Activated naive CD4-positive, alpha-beta T cell treated with anti-CD3 and anti-CD28 coated beads, Interleukin-2, amount 50 U/mL, for 24 hours (primary cell): Measurements from ENCODE around the gene ETV3L.

Experiments
- H3K27ac Mint-ChIP-seq: one replicate; pipeline ENCODE4 v1.8.0; 2021; ENCODE audit warnings: mild to moderate bottlenecking, mixed read lengths
- H3K27me3 Mint-ChIP-seq: one replicate; pipeline ENCODE4 v1.8.0; 2021; ENCODE audit warnings: mixed read lengths
- H3K36me3 Mint-ChIP-seq: one replicate; pipeline ENCODE4 v1.8.0; 2021; ENCODE audit warnings: mixed read lengths
- H3K4me1 Mint-ChIP-seq: one replicate; pipeline ENCODE4 v1.8.0; 2021; ENCODE audit warnings: mixed read lengths
- H3K4me3 Mint-ChIP-seq: one replicate; pipeline ENCODE4 v1.8.0; 2021; ENCODE audit warnings: mild to moderate bottlenecking, mixed read lengths
- H3K9me3 Mint-ChIP-seq: one replicate; pipeline ENCODE4 v1.8.0; 2021; ENCODE audit warnings: mixed read lengths

The ETV3L gene

DNA sequence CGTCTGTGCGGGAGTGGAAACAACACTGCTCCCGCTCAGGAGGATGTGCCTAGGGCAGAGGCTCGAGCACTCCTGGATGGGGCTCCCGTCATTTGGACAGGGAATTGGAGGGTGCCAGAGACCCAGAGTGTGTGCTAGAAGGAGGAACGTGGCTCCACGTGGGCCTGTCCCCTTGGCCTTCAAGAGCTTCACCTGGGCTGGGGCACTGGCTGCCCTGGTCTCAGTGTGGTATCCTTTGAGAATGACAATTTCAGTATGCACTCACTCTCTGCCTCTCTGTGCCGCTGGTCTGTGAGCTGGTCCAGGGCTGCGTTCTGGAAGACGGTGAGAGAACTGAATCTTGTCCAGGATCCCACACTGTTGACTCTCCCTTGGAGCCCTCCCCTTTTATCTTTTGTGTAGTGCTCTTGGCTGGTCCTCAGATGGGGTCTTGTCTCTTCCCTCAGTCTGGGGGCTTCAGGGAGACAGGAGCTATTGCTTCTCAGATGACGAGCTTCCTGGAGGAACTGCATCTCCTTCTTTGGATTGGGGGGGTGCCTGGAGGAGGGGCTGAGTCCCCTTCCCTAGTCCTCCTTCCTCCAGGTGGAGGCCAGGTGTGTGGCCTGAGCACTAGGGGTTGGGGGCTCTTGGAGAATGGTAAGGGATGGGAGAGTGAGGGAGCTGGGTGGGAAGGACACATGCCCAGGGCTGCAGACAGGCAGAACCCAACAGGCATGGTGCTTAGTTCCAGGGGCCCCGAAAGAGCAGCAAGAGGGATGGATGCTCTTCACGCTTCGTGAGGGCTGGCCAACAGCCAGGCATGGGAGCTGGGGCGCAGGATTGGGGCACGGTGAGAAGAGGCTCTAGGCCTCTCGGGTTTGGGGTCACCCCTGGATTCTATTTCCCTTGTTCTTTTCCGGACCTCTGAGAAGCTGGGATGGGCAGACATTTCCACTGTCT, 14.8 kb upstream of the ETV3L start:
- H3K36me3 Mint-ChIP-seq: no peaks in the 10 kb centered on the region
- H3K27me3 Mint-ChIP-seq: peaks cover 3% of the 10 kb centered on the region
- no peak overlapping the region for H3K27ac Mint-ChIP-seq
- peaks cover 4% of the 10 kb centered on the region for H3K4me1 Mint-ChIP-seq
- H3K4me3 Mint-ChIP-seq: no peak overlapping the region
- H3K9me3 Mint-ChIP-seq: no peaks in the 10 kb centered on the region

DNA sequence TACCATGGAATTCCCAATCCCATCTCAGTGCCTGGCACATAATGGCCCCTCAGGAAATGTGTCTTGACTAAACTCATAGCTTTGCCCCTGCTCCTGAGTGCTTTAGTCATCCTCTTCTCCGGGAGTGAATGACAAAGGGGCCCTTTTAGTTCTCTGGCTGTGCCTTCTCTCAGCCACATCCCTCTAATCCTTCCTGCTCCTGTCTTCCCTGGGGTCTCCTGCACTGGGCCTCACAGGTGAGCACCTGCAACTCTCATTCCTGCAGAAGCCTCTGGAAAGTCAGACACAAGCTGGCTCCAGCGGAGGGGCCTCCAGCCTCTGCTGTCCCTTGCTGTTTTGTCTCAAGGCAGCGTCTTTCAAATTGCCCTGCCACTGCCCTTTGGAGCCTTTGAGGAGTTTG, 14.0 kb upstream of the ETV3L start:
- peaks cover 4% of the 10 kb centered on the region for H3K4me1 Mint-ChIP-seq
- H3K4me3 Mint-ChIP-seq: no peak overlapping the region
- H3K9me3 Mint-ChIP-seq: no peaks in the 10 kb centered on the region
- peaks cover 4% of the 10 kb centered on the region for H3K27me3 Mint-ChIP-seq
- H3K27ac Mint-ChIP-seq: no peak overlapping the region
- H3K36me3 Mint-ChIP-seq: no peaks in the 10 kb centered on the region

DNA sequence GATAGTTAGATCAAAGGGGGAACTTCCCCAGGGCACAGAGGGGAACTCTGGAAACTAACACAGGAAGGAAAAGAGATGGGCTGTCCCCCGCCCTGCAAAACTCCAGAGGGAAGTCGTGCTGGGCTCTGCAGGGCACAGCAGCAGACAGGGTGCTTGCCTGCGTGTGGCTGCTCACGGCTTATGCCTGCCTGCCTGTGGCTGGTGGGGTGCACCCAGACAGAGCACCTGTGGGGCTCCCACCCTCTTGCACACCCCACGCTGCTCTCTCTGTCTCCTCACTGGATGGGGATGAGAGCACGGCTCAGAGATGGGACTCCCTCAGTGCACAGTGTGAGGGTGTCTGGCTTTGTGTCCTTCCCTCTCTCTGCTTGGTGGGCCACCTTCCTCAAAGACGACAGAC, 13.5 kb upstream of the ETV3L start:
- Mint-ChIP-seq H3K9me3 (no peaks in the 10 kb centered on the region), H3K27ac (no peak overlapping the region), H3K4me3 (no peak overlapping the region), H3K27me3 (peaks cover 6% of the 10 kb centered on the region), H3K36me3 (no peaks in the 10 kb centered on the region), H3K4me1 (peaks cover 4% of the 10 kb centered on the region)

DNA sequence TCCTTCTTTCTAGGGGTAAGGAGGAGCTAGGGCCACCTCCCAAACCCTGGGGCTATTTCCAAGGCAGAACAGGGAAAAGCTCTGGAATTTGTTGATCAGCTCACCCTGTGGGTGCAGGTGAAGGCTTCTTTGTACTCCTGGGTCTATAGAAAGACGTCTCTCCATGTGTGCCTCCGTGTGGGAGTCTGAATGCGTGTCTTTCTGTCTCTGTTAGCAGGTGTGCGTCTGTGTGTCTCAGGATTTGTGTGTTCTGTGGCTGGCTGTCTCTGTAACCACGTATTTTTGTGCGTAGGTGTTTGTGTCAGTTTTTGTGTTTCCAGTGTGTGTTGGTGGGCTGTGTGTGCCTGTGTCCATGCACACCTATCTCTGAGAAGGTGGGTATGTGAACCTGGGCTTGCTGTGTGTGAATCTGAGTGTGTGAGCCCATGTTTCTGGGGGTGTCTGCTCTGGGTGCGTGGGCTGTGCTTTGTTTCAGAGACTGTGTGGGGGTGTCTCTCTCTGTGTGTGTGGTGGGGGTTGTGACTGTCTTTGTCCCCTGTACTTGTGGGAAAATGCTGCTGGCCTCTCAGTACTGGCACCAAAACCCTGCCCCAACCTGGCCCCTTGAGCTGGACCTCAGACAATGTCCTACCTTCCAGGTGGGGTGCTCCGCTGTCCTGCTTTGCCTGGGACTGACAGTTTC, 12.7 kb upstream of the ETV3L start:
- Mint-ChIP-seq H3K4me3 (no peak overlapping the region), H3K27ac (no peak overlapping the region), H3K36me3 (no peaks in the 10 kb centered on the region), H3K4me1 (peaks cover 4% of the 10 kb centered on the region), H3K9me3 (no peaks in the 10 kb centered on the region), H3K27me3 (peaks cover 9% of the 10 kb centered on the region)

DNA sequence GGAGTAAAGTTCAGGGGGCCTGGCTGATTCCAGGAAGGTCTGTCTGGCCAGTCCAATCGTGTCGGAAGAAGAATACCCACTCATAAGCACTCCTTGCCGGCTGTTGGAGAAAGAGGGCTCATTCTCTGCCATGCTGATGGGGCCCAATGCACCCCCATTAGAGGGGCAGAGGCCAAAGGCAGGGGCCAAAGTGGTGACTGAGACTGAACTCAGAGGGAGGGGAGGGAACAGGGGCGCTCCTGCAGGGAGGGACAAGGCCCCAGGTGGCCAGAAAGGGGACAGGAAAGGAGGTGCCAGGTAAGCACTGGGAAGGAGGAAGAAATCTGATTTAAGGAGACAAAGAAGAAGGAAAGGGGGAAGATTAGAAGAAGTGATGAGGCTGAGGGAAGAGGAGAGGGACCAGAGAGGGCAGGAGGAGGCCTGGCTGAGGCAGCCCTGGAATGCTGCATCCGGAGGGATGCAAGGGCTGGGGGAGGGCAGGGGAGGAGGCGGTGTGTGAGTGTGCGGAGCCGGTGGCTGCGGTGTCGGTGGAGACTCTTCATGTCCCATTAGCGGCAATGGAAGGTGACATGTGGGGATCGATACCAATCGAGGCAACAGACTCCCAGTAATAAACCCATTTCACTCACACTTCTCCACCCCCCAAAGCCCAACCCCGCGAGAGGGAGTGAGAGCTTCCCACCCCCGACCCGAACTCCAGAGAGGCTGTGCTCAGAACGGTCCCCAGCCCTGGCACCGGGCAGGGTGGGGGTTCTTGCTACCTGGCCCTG, 12.0 kb upstream of the ETV3L start:
- Mint-ChIP-seq H3K27ac (no peak overlapping the region), H3K36me3 (no peaks in the 10 kb centered on the region)

DNA sequence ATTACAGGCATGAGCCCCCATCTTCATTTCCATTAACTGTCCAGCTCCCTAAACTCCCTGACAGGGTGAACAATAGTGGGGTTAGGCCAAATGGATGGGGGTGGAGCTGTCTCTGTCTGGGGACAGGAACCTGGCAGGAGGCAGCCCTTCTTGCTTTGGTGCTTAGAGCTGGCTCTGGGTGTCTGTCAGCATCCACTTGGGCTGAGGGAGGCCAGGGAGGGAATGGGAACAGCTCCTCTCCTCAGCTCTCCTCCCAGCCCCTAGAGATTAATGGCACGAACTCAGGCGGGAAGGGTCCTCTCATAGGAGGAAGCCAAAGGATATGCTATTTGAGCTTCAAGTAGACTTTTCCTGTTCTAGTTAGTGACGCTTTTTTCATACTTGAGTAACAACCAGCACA, 11.1 kb upstream of the ETV3L start:
- H3K9me3 Mint-ChIP-seq: no peaks in the 10 kb centered on the region
- no peaks in the 10 kb centered on the region for H3K36me3 Mint-ChIP-seq
- peaks cover 9% of the 10 kb centered on the region for H3K27me3 Mint-ChIP-seq
- H3K4me3 Mint-ChIP-seq: no peak overlapping the region
- H3K4me1 Mint-ChIP-seq: no peaks in the 10 kb centered on the region
- no peak overlapping the region for H3K27ac Mint-ChIP-seq

More for the DNA sequence above, 12.0 kb upstream of the ETV3L start:
- Mint-ChIP-seq H3K9me3 (no peaks in the 10 kb centered on the region), H3K4me1 (no peaks in the 10 kb centered on the region), H3K4me3 (no peak overlapping the region), H3K27me3 (peaks cover 9% of the 10 kb centered on the region)

DNA sequence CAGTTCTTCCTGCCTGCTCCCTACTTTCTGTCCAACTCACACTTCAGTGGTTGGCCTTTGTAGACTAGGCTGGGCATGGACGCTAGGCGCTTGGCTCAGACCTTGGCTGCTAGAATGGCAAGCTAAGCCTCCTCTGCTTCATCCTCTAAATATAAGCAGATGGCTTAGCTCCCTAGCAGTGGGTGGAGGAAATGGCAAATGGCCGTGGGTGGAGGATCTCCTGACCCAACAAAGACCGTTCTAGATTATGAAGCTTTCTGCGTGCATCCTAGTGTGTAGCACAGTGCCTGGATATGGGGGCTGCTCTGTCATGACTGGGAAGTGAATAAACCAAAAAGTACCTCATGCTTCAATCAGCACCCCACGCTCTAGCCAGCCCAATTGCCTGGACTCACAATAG, 10.4 kb upstream of the ETV3L start:
- H3K36me3 Mint-ChIP-seq: no peaks in the 10 kb centered on the region
- H3K27ac Mint-ChIP-seq: peak overlapping the region; percentile 46
- no peaks in the 10 kb centered on the region for H3K9me3 Mint-ChIP-seq
- H3K4me1 Mint-ChIP-seq: no peaks in the 10 kb centered on the region
- H3K27me3 Mint-ChIP-seq: peaks cover 9% of the 10 kb centered on the region
- no peak overlapping the region for H3K4me3 Mint-ChIP-seq

DNA sequence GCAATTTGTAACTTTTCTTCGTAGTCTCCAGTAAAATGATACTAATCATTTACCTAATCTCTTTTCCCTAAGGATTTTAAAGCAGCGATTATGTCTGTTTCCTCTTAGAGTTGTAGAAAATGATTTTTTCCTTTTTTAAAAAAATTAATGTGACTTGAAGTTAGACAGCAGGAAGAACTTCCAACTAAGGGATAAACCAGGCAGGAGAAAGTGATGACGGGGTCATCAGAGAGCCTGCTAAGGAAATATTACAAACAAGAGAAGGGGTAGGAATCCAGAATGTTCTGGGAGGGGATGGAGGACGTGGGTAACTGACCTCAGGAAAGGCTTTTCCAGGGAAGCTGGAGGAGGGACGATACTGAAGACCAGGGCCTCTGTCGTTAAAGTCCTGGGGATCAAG, 8.8 kb upstream of the ETV3L start:
- Mint-ChIP-seq H3K27ac (peak overlapping the region; percentile 44), H3K27me3 (peaks cover 9% of the 10 kb centered on the region), H3K9me3 (no peaks in the 10 kb centered on the region), H3K36me3 (no peaks in the 10 kb centered on the region), H3K4me1 (no peaks in the 10 kb centered on the region), H3K4me3 (no peak overlapping the region)

DNA sequence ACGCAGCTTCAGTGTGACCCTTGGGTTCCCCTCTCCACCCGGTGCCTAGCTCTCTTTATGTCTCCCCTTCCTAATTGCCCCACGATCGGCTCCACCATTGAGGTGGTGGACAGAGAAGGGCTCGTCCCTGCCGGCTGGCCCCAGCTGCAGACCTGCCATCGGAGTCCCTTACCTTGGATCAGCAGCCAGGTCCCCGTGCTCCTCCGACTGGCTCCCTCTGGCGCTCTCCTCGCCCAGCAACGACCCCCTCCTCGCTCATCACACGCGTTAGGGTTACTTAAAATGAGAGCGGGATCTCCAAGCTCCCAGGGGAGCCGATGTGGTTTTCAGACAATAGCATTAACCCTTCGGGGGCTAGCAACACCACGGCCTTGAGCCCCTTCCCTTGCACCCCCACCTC, 8.1 kb upstream of the ETV3L start:
- Mint-ChIP-seq H3K4me1 (no peaks in the 10 kb centered on the region), H3K27me3 (peaks cover 9% of the 10 kb centered on the region), H3K9me3 (no peaks in the 10 kb centered on the region), H3K27ac (no peak overlapping the region), H3K4me3 (no peak overlapping the region), H3K36me3 (no peaks in the 10 kb centered on the region)

DNA sequence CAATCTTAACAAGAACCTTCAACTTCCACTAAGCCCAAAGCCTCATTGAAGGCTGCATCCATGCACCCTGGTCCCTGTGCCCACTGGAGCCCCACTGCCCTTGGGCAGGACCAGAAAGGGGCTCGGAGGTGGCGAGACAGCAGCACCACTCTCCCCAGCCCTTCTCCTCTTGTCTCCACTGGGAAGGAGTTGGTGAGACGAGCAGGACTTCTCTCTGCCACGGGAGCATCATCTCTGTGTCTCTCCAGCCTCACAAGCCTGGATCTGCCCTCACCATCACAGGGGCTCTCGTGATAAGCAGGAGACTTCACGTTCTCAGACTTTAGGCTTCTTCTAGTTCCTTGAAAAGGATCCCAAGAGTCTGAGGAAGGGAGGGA, 7.2 kb upstream of the ETV3L start:
- H3K27ac Mint-ChIP-seq: no peak overlapping the region
- H3K27me3 Mint-ChIP-seq: peaks cover 6% of the 10 kb centered on the region
- H3K36me3 Mint-ChIP-seq: no peaks in the 10 kb centered on the region
- H3K9me3 Mint-ChIP-seq: no peaks in the 10 kb centered on the region
- no peaks in the 10 kb centered on the region for H3K4me1 Mint-ChIP-seq
- H3K4me3 Mint-ChIP-seq: no peak overlapping the region

DNA sequence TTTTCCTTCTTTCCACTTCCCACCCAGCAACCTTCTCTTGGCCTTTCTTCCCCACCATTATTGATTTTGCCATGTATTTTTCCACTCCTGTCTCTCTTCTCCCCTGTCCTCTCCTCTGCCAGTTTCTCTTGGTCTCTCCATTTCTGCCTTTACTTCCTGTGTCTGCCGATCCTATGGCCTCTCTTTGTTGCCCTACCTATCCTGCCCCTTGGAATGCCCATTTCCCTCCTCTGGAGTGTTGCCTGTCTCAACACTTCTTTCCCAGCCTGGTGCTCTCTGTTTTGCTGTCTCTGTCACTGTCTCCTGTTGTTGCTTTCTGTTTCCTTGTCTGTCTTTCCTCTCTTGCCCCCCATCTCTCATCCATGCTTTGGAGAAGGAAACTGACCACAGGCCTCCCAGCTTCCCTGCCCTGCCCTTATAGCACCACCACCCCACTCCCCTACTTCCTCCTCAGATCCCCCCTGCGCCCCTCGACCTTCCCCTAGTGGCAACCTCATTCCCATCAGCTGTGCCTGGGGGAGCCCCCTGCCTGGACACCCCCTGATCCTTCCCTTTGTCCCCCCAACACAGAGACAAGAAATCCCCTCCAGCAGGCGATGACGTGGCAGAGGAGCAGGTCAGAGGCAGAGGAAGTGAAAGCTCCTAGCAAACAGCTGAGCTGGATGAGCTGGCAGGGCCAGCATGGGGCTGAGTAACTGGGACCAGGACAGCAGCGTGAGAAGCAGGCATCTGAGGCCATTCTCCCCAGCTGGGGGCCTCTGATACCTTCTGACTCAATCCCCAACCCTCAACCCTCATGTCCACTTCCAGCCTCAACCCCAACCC, 6.6 kb upstream of the ETV3L start:
- Mint-ChIP-seq H3K9me3 (no peaks in the 10 kb centered on the region), H3K27ac (no peak overlapping the region), H3K27me3 (peaks cover 6% of the 10 kb centered on the region), H3K4me3 (no peak overlapping the region), H3K36me3 (no peaks in the 10 kb centered on the region), H3K4me1 (no peaks in the 10 kb centered on the region)

DNA sequence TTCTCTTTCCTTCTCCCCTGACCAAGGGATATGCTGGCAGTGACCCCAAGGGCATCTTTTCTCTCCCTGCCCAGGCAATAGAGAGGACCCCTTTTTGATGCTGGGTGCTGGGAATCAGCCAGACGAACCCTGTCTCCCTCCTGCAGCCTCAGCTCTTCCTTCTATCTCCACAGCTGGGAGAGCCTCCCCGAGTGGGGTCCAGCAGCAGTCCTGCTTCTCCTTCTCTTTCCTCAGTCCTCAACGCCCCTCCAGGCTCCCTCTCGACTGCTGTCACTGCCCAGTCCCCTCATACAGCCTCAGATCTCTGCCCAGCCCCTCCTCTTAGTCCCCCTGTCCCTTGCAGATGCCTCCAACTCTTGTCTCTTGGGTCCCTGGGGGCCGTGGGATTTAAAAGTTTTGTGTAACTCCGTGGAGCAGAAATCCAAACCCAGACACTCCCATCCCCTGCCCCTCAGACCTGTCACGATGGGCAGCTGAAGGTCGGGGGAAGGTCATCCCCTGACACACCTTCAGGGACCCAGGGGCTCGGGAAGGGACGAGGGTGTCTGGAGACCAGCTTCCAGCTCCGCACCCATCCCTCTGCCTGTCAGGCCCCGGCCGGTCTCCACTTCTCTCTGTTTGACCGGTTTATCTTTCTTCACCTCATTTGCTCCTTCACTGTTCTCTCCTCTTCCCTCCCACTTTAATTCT, 5.8 kb upstream of the ETV3L start:
- H3K27me3 Mint-ChIP-seq: peaks cover 6% of the 10 kb centered on the region
- H3K9me3 Mint-ChIP-seq: no peaks in the 10 kb centered on the region
- H3K27ac Mint-ChIP-seq: no peak overlapping the region
- no peak overlapping the region for H3K4me3 Mint-ChIP-seq
- no peaks in the 10 kb centered on the region for H3K4me1 Mint-ChIP-seq
- H3K36me3 Mint-ChIP-seq: no peaks in the 10 kb centered on the region

DNA sequence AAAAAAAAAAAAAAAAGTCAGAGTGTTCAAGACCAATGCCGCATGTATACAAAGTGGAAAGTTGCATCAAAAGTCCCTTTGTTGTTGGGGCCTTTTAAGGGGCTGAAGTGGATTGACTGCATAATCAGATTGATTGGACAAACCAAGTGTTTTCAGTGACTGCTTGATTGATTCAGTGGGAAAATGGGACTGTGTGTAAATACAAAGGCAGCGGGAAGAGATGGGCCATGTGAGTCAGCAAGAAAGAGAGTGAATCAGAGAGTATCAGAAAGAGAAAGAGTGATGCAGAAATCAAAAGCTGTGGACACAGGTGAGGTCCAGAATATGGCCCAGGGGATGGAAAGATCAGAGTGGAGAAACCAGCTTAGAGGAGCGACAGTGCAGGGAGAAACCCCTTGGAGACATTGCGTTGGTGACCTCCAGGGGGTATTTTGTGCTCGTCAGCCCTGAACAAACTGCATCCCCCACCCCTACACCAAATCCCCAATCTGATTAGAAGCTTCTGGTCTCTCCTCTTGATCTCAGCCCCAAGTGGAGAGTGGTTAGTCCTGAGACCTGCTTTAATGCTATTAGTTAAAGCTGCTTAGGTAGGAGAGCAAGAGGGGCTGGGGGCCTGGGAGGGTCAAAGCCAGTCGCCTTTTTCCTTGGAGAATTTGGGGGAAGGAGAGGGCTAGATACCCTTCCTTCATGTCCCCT, 5.1 kb upstream of the ETV3L start:
- peaks cover 6% of the 10 kb centered on the region for H3K27me3 Mint-ChIP-seq
- no peak overlapping the region for H3K27ac Mint-ChIP-seq
- no peak overlapping the region for H3K4me3 Mint-ChIP-seq
- no peaks in the 10 kb centered on the region for H3K4me1 Mint-ChIP-seq
- H3K9me3 Mint-ChIP-seq: no peaks in the 10 kb centered on the region
- no peaks in the 10 kb centered on the region for H3K36me3 Mint-ChIP-seq

DNA sequence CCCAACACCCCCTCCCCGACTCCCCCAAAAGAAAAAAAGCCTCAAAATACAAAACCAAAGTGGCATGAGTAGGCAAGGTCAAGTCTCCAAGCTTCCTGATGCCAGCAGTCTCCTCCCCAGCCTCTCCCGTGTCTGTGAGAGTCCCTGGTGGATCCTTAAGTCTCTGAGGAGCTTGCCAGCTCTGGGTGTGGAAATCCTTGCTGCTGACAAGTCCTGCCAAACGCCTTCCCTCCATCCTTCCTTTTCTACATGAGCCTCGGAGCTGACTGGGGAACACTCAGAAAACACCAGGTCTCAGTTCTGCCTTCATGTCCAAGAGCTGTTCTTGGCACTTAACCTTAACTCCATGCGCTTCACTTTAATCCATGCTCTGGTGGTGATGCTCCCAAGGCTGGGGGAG, 3.7 kb upstream of the ETV3L start:
- Mint-ChIP-seq H3K4me1 (no peaks in the 10 kb centered on the region), H3K27me3 (peaks cover 4% of the 10 kb centered on the region), H3K4me3 (no peak overlapping the region), H3K27ac (no peak overlapping the region), H3K36me3 (no peaks in the 10 kb centered on the region), H3K9me3 (no peaks in the 10 kb centered on the region)
